Melanocyte of skin (primary cell): ENCODE data around the gene ATP2C1. TPM values are rescaled to one million over a fixed set of nuclear protein-coding genes. Genes with fewer than 3 reads are reported as not detected.

ENCODE experiments used
- small RNA-seq, 2 donors: library from RNA; depleted of rRNA; stranded (forward); fragments of <200 nt; gene quantifications; one replicate each; pipeline ENCODE3, GENCODE V24; 2012
- total RNA-seq, 2 donors: library from RNA; depleted of rRNA; stranded (reverse); fragments of >200 nt; gene quantifications; 2 replicates each; pipeline ENCODE4 v1.2.3, GENCODE V29; 2012

The ATP2C1 gene
- 10 to 100 TPM; 71.9 to 81.2 TPM for total RNA-seq

GRCh38 chr3:130893376-130894129 lies at the start of gene ATP2C1:
Gene ATP2C1, plus strand, starts transcription at chr3:130894084. Its CDS starts 686 bp downstream, at chr3:130894770.

GRCh38 chr3:131026321-131027151 lies 132.7 kb downstream of the ATP2C1 start, which contains the start of the genes ASTE1 and NEK11:
Gene ASTE1, minus strand, starts transcription at chr3:131026825. Its CDS starts 1,519 bp downstream, at chr3:131025306.
Gene NEK11, plus strand, starts transcription at chr3:131026877. Its CDS starts 2,832 bp downstream, at chr3:131029709.

Small RNAs within 50 kb of the gene (small RNA-seq; reads per million reads assigned to genes)
- gene RF00019, result 0 reads per million in 2 donors

Other genes with a start within 250 kb of the ATP2C1 start
- gene PIK3R4, start 147.3 kb upstream of the ATP2C1 start, total RNA-seq, result 10 to 100 TPM; 47.8 to 52.0 TPM
- 1 to 10 TPM; 5.2 to 6.3 TPM for gene ASTE1, start 132.7 kb downstream of the ATP2C1 start, total RNA-seq
- 1 to 10 TPM; 2.0 to 3.4 TPM for gene NEK11, start 132.8 kb downstream of the ATP2C1 start, total RNA-seq